NCI-H1694 (cell line): ENCODE results near the gene LCN12.

ENCODE experiments used
- DNase-seq: peaks from one replicate; lab custom pipeline; 2025; lab: John Stamatoyannopoulos, UW

LCN12 gene

GRCh38 chr9:136974817-136975535, 22.9 kb downstream of the LCN12 start:
- no peak for DNase-seq

DNA sequence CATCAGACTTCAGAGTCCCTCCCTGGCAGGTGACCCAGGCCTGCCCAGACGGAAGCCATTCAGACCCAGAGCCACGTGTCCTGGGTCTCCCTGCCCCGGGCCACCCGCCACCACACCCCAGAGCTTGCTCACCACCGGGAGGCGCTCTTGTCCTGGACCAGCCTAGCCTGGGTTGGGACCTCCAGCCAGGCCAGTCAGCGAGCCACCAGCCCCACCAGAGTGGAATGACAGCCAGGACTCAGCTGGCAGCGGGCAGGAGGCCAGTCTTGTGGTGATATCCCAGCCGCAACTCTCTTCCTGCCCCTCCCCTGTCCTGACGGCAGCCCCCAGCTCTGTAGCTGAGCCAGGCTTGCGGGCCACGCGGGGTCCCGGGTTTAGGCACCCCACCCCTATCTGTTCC, 23.6 kb downstream of the LCN12 start:
- no peak for DNase-seq

GRCh38 chr9:136977223-136977622, 25.1 kb downstream of the LCN12 start, which contains the start of gene PTGDS:
PTGDS (plus strand) TSS chr9:136977504; CDS start chr9:136977579, 75 bp downstream.
- DNase-seq, result no peak

- DNase-seq, result no peak
Observed at GRCh38 chr9:136977649-136978072, 25.6 kb downstream of the LCN12 start.

DNA sequence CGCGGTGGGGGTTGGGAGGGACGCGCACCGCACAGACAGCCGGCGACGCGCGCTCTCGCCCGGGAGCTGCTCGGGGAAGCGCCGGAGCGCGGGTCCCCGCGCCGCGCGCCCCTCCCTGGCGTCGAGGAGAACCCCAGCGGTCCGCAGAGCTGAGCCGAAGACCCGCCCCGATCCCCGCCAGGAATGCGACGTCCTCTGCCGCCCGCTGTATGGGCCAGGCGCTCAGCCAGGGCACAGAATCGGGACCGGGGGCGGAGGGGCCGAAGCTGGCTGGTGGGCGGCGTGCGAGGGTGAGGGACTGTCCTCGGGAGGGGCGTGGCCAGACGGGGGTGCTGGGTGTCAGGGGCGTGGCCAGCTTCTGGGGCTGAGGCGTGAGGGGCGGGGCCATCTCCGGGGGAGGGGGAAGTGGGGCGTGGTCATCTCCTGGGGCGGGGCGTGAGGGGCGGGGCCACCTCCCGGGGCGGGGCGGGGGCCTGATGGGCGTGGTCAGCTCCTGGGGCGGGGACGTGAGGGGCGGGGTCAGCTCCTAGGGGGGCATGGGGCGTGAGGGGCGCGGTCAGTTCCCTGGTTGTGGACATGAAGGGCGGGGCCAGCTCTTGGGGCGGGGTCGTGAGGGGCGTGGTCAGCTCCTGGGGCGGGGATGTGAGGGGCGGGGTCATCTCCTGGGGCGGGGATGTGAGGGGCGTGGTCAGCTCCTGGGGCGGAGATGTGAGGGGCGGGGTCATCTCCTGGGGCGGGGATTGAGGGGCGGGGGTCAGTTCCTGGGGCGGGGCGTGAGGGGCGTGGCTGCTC, 26.2 kb downstream of the LCN12 start:
- DNase-seq, result no peak

GRCh38 chr9:136978865-136979544, 26.9 kb downstream of the LCN12 start:
- DNase-seq, result no peak

- no peak for DNase-seq
Observed at GRCh38 chr9:136979769-136980587, 27.9 kb downstream of the LCN12 start.

GRCh38 chr9:136980669-136981478, 28.8 kb downstream of the LCN12 start:
- DNase-seq, result no peak

DNA sequence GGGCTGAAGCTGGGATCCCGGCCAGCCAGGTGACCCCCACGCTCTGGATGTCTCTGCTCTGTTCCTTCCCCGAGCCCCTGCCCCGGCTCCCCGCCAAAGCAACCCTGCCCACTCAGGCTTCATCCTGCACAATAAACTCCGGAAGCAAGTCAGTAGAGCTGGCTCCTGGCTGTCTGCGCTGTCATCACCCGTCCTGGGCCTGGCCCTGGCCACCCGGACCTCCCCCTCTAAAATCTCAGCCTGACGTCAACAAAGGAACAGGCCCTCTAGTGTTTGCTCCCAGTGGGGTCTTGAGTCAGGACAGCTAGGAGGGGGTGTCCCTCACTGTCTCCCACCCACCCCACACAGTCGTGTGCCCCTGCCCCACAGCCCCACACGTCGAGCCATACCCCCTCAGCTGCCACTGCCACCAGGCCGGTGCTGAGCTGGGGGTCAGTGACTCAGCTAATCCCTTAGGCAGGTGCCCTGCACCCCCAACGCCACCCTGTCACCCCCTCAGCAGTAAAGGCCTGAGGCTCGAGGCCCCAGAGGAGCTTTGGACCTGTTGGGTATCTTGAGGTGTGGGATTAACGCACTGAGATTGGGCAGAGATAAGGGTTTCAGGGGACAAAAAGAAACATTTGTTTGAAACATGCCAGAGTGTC, 29.6 kb downstream of the LCN12 start:
- no peak for DNase-seq

- no peak for DNase-seq
Observed at GRCh38 chr9:136982232-136983051, 30.4 kb downstream of the LCN12 start, which contains the start of gene LCNL1. LCNL1 (plus strand) TSS chr9:136982993; CDS start chr9:136983587, 594 bp downstream.

GRCh38 chr9:136983167-136983566, 31.1 kb downstream of the LCN12 start:
- DNase-seq, result no peak

- DNase-seq, result no peak
Observed at GRCh38 chr9:136983656-136984314, 31.7 kb downstream of the LCN12 start.

DNA sequence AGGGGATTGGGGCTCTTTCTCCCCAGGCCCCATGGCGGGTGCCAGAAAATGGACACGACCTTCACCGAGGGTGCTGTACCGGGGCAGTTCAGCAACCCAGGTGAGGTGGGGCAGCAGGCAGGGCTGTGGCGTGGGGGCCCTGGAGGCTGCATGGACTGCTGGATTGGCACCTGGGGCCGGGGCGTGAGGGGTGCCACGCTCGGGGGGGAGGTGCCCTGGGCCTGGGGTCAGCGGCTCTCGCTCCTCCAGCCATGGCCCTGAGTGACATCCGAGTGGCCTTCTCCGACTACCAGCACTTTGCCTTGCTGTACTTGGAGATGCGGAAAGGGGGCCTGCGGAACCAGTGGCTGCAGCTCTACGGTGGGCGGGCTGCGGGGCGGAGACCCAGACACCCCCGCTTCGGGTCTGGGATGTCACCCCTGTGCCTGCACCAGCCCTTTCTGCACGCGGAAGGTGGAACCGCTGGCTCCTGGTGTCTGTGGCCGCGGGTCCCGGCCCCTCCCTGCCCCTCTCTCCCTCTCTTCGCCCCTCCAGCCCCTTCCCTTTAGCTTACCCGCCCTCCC, 32.5 kb downstream of the LCN12 start:
- DNase-seq, result no peak

DNA sequence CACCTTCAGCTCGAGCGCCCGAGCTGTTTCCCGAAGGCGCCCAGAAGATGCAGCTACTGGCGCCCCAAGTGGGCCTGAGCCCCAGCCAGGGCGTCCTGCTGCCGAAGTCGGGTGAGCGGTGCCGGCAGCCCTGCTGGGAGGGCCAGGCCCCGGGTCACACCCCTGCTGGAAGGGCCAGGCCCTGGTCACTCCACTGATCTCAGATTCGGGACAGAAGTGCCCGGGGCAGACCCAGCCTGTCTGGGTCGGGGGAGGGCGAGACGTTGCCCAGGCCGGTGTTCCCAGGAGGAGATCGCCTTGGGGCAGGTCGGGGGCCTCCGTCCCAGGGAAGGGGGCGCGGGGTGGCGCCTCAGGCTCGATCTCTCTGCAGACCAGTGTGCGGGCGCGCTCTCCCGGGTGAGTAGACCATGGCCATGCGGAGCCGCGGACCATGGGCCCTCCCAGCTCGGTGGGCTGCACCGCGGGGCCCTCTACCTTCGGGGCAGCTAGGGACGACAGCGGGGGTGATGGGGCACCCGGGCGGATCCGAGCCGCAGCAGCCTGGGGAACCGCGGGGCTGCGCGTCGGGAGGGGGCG, 33.0 kb downstream of the LCN12 start:
- no peak for DNase-seq

DNA sequence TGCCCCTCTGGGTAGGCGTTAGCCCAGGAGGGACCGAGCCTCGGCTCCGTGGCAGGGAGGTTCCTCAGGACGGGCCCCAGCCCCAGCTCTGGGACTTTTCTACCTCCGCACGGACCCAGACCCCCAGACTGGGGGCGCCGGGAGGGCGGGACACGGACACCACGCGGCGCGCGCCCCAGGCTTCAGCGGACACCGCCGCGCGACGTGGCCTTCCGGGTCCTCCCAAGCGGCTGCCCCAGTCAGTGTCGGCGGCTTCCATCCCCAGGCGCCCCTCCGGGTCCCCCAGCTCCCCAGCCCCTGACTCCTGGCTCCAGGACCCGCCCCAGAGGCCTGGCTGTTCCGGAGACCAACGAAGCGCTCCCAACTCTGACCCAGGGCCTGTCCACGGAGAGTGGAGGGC, 33.8 kb downstream of the LCN12 start:
- DNase-seq, result no peak

- DNase-seq, result no peak
Observed at GRCh38 chr9:136988872-136989271, 36.8 kb downstream of the LCN12 start.

DNA sequence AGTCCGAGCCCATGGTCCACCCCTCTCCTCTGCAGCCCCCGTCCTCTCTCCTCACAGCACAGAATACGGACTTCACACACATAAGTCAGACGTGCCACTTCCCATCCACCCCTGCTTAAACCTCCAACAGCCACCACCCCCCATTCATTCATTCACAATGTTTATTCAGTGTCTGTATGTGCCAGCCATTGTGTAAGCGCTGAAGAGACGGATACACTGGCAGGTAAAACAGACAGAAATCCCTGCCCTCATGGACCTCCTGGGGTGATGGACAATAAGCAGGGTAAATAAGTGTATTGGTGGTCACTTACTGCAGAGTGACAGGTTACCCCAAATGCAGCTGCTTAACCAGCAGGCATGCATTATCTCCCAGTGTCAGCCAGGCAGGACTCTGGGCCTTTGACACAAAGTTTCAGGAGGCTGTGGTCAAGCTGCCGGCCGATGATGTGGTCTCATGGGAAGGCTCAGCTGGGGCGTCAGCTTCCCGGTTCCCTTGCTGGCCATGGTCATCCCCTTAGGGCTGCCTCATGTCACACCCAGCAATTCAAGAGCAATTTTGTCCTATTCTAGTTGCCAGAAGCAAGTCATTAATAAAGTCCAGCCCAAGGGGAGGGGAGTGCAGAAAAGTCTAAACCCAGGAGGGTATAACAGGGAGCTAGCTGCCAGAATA, 38.3 kb downstream of the LCN12 start:
- no peak for DNase-seq
